HG03066 (cell line): ENCODE measurements around the gene SLC4A8.

Experiments used
- ATAC-seq: cut with Tn5 transposase; IDR thresholded peaks from one replicate; pipeline ENCODE4 v1.9.1; 2021; ENCODE audit warnings: low read depth; ENCODE audit not compliant: unreplicated experiment

The SLC4A8 gene

GRCh38 chr12:51424662-51425539 is at the start of gene SLC4A8:
Gene SLC4A8 (plus strand): TSS chr12:51424831. CDS start chr12:51424988, 157 bp downstream.
- ATAC-seq, result peak; percentile 86

GRCh38 chr12:51374856-51375255 is 49.8 kb upstream of the SLC4A8 start:
- ATAC-seq, result no peak

- no peak for ATAC-seq
Observed at GRCh38 chr12:51377099-51377984, 47.3 kb upstream of the SLC4A8 start.

- ATAC-seq, result no peak
Observed at GRCh38 chr12:51378749-51379148, 45.9 kb upstream of the SLC4A8 start.

GRCh38 chr12:51379571-51379970 is 45.1 kb upstream of the SLC4A8 start:
- no peak for ATAC-seq

GRCh38 chr12:51381226-51382079 is 43.2 kb upstream of the SLC4A8 start:
- ATAC-seq, result no peak

- no peak for ATAC-seq
Observed at GRCh38 chr12:51382173-51382572, 42.5 kb upstream of the SLC4A8 start.

GRCh38 chr12:51383269-51383905 is 41.2 kb upstream of the SLC4A8 start:
- ATAC-seq, result no peak

- ATAC-seq, result no peak
Observed at GRCh38 chr12:51386351-51386750, 38.3 kb upstream of the SLC4A8 start.

- ATAC-seq, result no peak
Observed at GRCh38 chr12:51388069-51388799, 36.4 kb upstream of the SLC4A8 start.

GRCh38 chr12:51388846-51389245 is 35.8 kb upstream of the SLC4A8 start:
- ATAC-seq, result no peak

GRCh38 chr12:51389302-51389999 is 35.2 kb upstream of the SLC4A8 start:
- ATAC-seq, result no peak

GRCh38 chr12:51390457-51390856 is 34.2 kb upstream of the SLC4A8 start:
- ATAC-seq, result no peak

GRCh38 chr12:51390891-51391282 is 33.7 kb upstream of the SLC4A8 start:
- peak; percentile 4 for ATAC-seq

- ATAC-seq, result peak; percentile 37
Observed at GRCh38 chr12:51391283-51392123, 33.1 kb upstream of the SLC4A8 start, which contains the start of gene GALNT6. Gene GALNT6 (minus strand): TSS chr12:51391406. CDS start chr12:51379781, 11,625 bp downstream.

- no peak for ATAC-seq
Observed at GRCh38 chr12:51392556-51393237, 31.9 kb upstream of the SLC4A8 start.
